ENCODE measurements around the gene SPINK1. TPM values are rescaled to one million over a fixed set of nuclear protein-coding genes. Genes with fewer than 3 reads are reported as not detected.

Gene SPINK1, protein sequence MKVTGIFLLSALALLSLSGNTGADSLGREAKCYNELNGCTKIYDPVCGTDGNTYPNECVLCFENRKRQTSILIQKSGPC
- not detected in 2 replicates for total RNA-seq

DNA sequence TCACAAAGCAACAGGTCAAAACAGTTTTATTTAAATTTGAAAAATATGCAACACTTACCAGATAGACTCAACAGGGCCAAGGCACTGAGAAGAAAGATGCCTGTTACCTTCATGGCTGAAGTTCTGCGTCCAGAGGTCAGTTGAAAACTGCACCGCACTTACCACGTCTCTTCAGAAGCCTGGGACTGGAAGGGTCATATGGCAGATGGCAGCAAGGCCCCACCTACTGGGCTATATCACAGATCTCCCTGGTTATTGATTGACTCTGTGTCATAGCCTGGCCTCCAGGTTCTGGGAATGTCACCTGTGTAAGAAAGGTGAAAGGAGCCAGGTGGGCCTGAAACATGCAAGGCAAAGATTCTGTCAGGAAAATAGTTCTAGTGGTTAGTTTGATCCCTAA lies at the start of gene SPINK1:
SPINK1 (minus strand) TSS at position 207 of the 400 bp plus-strand sequence; CDS start at position 113, 94 bp downstream.

DNA sequence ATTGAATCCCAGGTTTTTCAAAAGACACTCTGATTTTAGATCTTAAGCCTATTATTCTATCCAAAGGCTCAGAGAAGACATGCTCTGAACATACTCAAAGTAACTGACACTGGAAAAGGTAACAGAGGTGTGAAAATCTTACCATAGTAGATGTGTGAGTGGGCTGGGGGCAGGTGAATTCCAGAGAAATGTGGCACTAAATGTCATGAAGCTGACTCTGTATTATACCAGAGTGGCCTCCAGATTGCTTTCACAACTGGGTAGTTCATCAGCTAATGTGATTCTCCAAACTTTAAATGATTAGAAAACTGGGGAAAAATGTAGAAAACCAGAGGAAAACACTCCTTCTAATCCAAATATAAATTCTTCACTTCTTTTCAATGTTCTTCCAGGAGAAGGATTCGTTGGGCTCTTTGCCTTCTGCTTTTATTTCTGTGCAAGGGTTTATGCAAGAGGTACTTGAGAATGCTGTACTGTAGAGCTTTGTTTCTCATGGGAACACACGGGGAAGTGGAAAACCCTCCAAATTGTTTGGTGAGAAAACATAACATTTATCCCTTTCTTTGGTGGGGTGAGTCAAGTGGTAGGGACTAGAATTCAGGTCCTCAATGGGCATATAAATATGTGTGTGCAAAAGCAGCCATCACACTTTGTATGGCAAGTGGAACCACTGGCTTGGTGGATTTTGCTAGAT lies 46.7 kb upstream of the SPINK1 start, which contains the start of gene SCGB3A2:
SCGB3A2 (plus strand) TSS at position 646 of the 694 bp plus-strand sequence. CDS start 93 bp downstream, outside the sequence.

DNA sequence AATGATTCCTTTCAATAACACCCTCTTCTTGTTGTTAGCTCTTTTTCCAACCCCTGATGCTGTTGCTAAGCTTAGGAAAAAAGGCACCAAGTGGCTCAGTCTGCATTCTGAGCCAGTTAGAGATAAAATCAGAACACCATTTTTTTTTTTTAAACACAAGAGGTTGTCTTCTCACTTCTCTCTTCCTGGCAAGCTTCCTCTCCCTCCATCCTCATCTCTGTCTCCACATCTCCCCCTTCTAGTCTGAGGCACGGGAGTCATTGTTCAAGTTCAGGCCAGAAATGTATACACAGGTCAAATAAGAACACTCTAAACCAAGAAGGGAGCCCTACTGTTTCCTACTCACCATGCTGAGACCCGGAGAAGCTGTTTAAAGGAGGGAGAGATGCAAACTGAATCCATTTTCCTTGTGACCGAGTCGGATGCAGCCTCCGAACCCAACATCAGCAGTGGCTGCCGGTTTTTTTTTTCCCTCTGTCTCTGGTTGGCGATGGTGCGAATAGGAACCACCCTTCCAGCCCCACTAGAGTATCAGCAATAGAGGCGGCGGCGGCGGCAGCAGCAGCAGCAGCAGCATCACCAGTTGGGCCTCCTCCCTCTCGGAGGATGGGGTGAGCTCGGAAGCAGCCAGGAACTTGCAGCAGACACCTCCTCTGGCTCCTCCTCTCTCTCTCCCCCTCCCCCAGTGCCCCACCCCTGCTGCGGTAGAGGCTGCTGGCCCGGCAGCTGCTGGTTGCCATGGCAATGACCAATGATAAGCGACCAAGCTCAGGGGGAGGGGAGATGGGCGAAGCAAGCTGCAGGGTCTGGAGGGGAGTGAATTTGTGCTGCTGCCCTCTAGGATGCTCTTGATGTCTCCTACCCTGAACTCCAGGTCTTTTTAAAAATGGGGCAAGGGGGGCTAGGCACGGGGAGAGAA lies 49.1 kb downstream of the SPINK1 start, which contains the start of gene JAKMIP2:
JAKMIP2 (minus strand) TSS at position 619 of the 919 bp plus-strand sequence. CDS start 110,922 bp downstream, outside the sequence.

Other genes with a start within 250 kb of the SPINK1 start
- 0.05 and 0.25 TPM in 2 replicates for gene JAKMIP2, start 48.9 kb downstream of the SPINK1 start, total RNA-seq
- gene SCGB3A2, start 47.0 kb upstream of the SPINK1 start, total RNA-seq: not detected in 2 replicates
- gene C5orf46, start 74.9 kb upstream of the SPINK1 start, total RNA-seq: not detected in 2 replicates
- not detected in 2 replicates for gene SPINK5, start 232.3 kb upstream of the SPINK1 start, total RNA-seq